Measurements from ENCODE around the gene IMP4. TPM values are rescaled to one million over a fixed set of nuclear protein-coding genes. Genes with fewer than 3 reads are reported as not detected.

The IMP4 gene
- total and polyA plus RNA-seq, 9 donors: 24.8 to 74.0 (median 54.4) TPM

DNA sequence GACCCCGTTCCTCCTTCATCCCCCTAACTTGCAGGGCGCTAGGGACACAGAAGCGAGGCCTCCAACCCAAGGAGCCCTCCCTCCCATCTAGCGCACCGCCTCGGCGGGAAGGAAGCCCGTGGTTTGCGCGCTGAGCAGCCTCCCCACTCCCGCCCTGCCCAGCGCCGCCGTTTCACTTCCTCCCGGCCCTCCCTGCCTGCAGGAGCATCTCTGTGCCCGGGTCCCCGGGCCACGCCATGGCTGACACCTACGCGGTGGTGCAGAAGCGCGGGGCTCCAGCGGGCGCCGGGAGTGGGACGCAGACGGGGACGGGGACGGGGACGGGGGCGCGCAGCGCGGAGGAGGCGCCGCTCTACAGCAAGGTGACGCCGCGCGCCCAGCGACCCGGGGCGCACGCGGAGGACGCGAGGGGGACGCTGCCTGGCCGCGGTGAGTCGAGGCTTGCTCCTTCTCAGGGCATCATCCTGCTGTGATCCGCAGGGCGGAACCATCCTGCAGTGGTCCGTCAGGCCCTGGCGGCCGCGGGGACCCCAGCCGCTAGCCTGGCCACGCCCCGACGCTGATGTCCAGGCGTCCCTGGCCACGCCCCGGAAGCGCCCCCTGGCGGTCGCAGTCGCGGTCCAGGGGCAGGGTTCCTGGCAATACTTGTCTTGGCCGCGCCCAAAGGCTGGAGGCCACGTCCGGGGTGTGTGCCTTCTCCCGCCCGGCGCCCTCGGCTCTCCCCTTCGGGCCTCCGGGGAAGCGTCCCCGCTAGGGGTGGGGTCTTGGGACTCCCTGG is 29.5 kb downstream of the IMP4 start:
- no peaks in the 10 kb centered on the region for H3K27me3 ChIP-seq
- H3K36me3 ChIP-seq: no peaks in the 10 kb centered on the region
- intact Hi-C loops (cut with DNase I): no loop called here
- 0 to 2% (median 0%) methylated on average over 42 to 81 of the region's 81 CpGs for WGBS, 3 donors
- TF ChIP-seq POLR2A (IDR thresholded peaks at IDR 0.05) (peak; percentile 39), EP300 (IDR thresholded peaks at IDR 0.05) (no peak)
- TF ChIP-seq, protein P1, sequence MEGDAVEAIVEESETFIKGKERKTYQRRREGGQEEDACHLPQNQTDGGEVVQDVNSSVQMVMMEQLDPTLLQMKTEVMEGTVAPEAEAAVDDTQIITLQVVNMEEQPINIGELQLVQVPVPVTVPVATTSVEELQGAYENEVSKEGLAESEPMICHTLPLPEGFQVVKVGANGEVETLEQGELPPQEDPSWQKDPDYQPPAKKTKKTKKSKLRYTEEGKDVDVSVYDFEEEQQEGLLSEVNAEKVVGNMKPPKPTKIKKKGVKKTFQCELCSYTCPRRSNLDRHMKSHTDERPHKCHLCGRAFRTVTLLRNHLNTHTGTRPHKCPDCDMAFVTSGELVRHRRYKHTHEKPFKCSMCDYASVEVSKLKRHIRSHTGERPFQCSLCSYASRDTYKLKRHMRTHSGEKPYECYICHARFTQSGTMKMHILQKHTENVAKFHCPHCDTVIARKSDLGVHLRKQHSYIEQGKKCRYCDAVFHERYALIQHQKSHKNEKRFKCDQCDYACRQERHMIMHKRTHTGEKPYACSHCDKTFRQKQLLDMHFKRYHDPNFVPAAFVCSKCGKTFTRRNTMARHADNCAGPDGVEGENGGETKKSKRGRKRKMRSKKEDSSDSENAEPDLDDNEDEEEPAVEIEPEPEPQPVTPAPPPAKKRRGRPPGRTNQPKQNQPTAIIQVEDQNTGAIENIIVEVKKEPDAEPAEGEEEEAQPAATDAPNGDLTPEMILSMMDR (IDR thresholded peaks at IDR 0.05): peak; percentile 88 to 95 (median 89)
- peak; percentile 89 to 95 (median 94) for DNase-seq
- peaks cover 10% of the 10 kb centered on the region for H3K4me1 ChIP-seq (ENCODE audit: insufficient read depth)
- no peaks in the 10 kb centered on the region for H3K9me3 ChIP-seq
- H3K27ac ChIP-seq: peak overlapping the region; percentile 65 to 76
- H3K4me3 ChIP-seq: peak overlapping the region; percentile 65

DNA sequence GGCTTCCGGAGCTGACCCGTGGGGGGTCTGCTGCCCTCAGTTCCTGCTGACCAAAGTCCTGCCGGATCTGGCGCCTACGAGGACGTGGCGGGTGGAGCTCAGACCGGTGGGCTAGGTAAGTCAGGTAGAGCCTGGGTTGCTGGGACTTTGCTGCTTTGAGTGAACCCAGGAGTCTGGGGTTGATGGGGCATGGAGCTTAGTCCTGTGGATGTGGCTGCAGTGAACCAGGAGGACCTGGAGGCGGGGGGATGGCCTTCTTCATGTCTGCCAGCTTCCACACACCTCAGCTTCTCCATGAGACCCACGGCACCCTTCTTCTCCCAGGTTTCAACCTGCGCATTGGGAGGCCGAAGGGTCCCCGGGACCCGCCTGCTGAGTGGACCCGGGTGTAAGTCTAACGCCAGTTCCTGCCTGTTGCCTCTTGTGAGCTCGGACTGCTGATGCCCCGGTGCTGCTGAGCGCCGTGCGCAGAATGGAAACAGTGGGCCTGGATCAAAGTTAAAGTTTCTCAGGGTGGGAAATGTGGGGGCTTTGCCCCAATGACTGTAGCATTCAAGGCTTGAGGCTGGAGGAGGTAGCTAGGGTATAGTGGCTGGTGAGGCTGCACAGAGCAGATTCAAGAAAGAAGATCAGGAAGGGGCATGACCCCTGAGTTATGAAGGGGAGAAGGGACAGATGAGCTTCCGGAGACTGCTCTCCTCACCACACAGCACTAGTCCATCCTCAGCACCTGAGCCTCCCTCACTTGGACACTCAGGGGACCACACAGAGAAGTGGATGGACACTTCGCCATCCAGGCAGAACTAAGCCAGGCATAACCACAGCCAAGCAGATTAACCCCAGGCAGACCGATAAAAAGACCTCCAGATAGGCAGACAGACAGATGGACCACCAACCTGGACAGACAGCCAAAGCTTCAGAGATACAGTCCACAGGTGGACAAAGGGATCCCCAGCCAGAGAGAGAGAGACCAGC is 30.4 kb downstream of the IMP4 start:
- H3K4me3 ChIP-seq: peak overlapping the region; percentile 65
- 44 to 51% (median 46%) methylated on average over 24 of the region's 24 CpGs for WGBS, 3 donors
- H3K4me1 ChIP-seq (ENCODE audit: insufficient read depth): peaks cover 10% of the 10 kb centered on the region
- TF ChIP-seq, protein P1 (IDR thresholded peaks at IDR 0.05): peak in 1 of 3 donors; percentile 5
- no peak for TF ChIP-seq POLR2A (IDR thresholded peaks at IDR 0.05)
- no peaks in the 10 kb centered on the region for H3K9me3 ChIP-seq
- H3K27ac ChIP-seq: peak overlapping the region; percentile 65 to 76
- H3K27me3 ChIP-seq: no peaks in the 10 kb centered on the region
- DNase-seq: no peak
- H3K36me3 ChIP-seq: no peaks in the 10 kb centered on the region
- intact Hi-C loops (cut with DNase I): no loop called here

DNA sequence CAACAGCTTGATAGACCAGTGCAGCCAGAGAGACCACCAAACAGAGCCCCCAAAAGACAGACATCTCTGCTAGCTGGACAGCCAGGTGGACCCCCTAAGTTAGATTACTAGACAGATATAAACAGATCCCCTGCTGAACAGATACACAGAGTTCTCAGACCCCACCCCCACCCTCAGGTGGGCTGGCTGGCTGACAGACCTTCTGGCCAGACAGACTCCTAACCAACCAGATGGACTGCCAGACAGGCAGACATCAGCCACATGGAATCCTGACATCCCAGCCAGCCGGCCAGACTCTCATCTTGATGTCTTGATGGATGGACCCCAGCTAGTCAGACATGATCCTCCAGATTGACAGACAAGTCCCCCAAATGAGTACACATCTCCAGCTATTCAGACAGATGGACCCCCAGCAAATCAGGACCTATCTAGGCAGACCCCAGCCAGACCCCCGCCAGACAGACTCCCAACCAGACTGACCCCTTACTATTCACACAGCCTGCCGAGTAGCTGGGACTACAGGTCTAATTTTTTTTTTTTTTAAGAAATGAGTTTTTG is 31.2 kb downstream of the IMP4 start:
- H3K4me1 ChIP-seq (ENCODE audit: insufficient read depth): peaks cover 10% of the 10 kb centered on the region
- no peak for TF ChIP-seq POLR2A (IDR thresholded peaks at IDR 0.05)
- TF ChIP-seq, protein P1 (IDR thresholded peaks at IDR 0.05): no peak
- no peak for TF ChIP-seq EP300 (IDR thresholded peaks at IDR 0.05)
- H3K4me3 ChIP-seq: no peak overlapping the region
- DNase-seq: no peak
- intact Hi-C loops (cut with DNase I): no loop called here
- 91 to 92% (median 92%) methylated on average over 3 of the region's 3 CpGs for WGBS, 3 donors
- no peaks in the 10 kb centered on the region for H3K36me3 ChIP-seq
- no peaks in the 10 kb centered on the region for H3K9me3 ChIP-seq
- no peaks in the 10 kb centered on the region for H3K27me3 ChIP-seq
- H3K27ac ChIP-seq: no peak overlapping the region

DNA sequence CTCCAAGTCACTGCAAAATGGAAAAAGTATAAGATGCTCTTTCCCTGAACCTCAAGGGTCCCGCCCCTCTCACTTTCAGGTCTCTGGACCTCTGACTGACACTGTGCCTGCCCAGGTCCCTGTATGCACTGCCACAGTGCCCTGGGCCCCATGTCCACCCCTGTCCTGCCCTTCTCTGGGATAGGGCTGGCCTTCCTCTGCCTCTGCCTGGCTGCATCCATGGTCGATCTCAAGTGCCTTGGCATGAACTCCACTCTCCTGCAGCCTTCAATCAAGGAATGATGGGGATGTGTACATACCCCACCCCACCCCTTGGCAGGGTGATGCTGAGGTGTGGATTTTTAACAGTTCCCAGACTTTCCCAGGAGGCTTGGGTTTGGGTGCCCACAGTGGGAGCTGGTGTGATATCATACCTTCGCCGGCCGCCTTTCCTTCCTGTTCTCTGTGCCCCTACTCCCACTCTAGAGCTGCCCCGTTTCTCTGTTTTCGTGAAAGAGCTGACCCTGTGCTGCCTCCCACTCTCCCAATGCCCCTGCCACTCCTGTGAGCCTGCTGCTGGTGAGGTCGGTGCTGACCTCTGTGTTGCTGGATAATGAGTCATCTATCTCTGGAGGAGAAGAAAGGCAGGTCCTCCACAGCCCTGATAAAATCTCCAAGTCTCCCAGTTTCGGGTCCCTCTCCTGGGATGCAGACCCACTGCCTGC is 32.0 kb downstream of the IMP4 start:
- no peaks in the 10 kb centered on the region for H3K9me3 ChIP-seq
- H3K4me3 ChIP-seq: no peak overlapping the region
- H3K36me3 ChIP-seq: no peaks in the 10 kb centered on the region
- 71 to 79% (median 76%) methylated on average over 9 of the region's 9 CpGs for WGBS, 3 donors
- no peaks in the 10 kb centered on the region for H3K27me3 ChIP-seq
- intact Hi-C loops (cut with DNase I): no loop called here
- no peak overlapping the region for H3K27ac ChIP-seq
- H3K4me1 ChIP-seq (ENCODE audit: insufficient read depth): peaks cover 10% of the 10 kb centered on the region
- TF ChIP-seq EP300 (IDR thresholded peaks at IDR 0.05) (no peak), POLR2A (IDR thresholded peaks at IDR 0.05) (no peak)
- TF ChIP-seq, protein P1 (IDR thresholded peaks at IDR 0.05): no peak
- DNase-seq: no peak
